Embryonic facial prominence (tissue), 1 donor: ENCODE data around the gene LDHD.

Experiments
- DNase-seq: peaks from one replicate; pipeline ENCODE4 v3.0.0-alpha.2; 2016; ENCODE audit errors: extremely low spot score

Gene LDHD

DNA sequence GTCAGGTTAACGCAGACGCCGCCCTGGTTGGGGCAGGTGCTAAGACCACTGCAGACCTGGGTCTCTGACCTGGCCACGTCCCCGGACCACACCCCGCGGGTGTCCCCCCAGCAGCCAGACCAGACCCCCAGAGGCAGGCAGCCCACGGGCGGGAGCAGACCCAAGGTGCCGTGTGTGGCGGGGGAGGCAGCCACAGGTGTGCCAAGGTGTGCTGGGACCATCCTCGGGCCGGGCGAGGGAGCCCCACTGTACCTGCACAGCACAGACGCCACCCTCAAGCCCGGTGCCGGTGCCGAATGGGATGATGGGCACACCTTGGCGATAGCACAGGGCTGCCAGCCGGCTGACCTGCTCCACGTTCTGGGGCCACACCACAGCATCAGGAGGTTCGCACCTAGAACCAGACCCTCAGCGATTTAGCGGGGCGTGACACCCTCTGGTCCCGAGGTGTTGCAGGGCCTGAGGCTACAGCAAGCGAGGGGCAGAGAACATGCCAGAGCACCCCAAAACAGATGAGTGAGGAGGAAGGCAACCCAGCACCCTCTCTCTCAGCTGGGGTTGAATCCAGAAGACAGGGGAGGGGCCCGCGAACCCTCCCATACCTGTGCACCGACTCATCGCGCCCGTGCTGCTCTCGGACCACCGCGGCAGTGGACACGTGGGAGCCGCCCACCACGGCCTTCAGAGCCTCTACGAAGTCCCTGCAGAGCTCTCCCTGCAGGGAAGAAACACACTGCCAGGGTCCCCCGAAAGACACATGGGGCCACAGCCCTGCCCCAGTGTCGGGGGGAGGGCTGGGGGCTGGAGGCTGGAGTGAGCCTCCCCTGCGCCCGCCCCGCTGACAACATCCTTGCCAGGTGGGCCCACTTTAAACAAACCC lies 1.4 kb downstream of the LDHD start:
- DNase-seq, result no peak

- DNase-seq, result no peak
Measured at GRCh38 chr16:75114179-75114945, 2.2 kb downstream of the LDHD start.

- DNase-seq, result no peak
Measured at GRCh38 chr16:75113541-75114121, 2.9 kb downstream of the LDHD start.

DNA sequence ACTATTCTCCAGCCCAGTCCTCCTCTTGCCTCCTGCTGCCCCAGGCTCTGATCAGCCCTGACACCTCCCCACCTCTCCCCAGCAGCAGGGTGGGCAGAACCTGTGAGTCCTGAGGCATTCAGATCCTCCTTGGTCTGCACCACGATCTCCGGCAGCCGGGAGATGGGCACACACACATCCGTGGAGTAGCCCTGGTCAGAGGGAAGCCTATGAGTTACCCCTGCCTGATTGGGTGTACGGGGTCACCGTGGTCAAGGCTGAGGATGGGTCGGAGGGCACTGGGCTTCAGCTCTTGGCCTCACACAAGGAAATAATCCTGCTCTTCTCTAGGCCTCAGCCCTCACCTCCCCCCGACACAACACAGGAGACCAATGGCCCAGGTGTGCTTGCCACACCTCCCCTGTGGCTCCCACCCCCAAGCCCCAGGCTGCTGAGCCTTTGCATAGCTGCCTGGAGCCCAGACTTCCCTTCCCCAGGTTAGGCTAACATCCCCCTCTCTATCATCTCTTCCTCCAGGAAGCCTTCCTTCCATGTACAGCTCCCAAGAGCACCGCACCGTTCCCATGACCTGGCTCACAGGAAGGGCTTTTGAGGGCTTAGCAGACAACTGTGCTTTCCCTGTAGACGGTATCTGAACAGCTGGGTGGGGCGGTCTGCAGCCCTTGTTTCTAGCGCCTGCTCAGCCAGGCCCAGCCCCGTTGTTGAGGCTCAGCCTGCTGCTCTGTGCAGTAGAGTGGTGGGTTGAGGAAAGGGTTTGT lies 3.7 kb downstream of the LDHD start:
- DNase-seq, result no peak

GRCh38 chr16:75111961-75112733 lies 4.4 kb downstream of the LDHD start:
- no peak for DNase-seq

- no peak for DNase-seq
Measured at GRCh38 chr16:75111514-75111940, 5.1 kb downstream of the LDHD start.

- DNase-seq, result peak; percentile 58
Measured at GRCh38 chr16:75110637-75111513, 5.7 kb downstream of the LDHD start.

- DNase-seq, result no peak
Measured at GRCh38 chr16:75109732-75110243, 6.8 kb downstream of the LDHD start.

- no peak for DNase-seq
Measured at GRCh38 chr16:75108792-75109731, 7.5 kb downstream of the LDHD start.

GRCh38 chr16:75107505-75107904 lies 9.1 kb downstream of the LDHD start:
- DNase-seq, result no peak

DNA sequence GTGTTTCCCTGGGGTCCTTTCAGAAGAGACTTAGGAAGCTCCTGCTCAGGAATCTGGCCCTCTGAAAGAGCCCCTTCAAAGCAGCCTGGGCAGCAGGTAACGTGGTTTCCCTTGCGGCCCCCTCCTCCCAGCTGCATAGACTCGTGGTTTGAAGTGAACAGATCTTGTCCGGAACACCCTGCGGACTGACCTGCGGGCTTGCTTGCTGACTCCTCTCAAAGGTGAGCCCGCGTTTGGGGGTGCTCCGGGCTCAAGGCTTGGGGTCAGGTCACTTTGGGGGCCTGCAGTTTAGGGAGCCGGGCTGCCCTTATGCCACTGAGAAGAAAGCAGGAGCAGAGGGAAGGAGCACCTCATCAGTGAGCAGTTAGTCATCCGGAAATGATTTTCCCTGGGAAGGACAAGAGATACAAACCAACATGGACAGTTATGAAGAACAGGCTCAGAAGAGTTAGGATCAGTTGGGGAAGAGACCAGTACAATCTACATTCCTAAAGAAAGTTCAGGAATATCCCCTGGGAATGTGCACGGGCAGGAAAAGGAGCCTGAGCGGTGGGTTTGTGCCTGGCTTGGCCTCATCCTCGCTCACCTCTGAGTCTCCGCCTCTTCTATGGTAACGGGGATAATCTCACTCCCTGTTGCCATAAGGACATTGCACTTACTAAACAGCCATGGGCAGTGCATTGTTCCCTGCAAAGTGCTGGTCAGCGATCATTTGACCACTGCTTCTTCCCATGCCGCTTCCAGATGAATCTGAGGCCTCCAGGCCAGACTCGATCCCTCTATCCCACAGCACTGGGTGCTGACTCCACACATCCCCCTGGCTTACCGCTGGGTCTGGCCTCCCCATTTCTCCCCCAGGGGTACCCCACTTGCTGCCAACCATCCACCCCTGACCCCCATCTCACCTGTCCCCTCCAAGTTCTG lies 10.0 kb downstream of the LDHD start:
- DNase-seq, result no peak

GRCh38 chr16:75105306-75106061 lies 11.1 kb downstream of the LDHD start:
- DNase-seq, result no peak

DNA sequence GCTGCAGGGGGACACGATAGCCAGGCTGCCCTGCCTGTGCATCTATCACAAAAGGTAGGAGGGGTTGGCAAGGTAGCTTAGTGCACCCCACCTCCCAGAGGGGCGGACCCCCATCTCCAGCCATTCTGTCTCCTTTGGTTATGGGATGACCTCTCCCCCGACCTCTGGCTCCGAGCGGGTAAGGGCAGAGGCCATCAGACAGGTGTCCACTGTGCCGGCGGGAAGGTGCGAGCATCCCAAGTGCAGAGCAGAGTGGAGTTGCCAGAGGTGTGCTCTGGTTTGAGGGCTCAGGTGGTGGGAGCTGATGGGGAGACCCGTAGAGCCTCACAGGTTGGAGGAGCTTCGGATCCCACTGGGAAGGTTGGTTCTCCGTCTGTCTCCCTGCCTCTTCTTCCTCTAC lies 11.7 kb downstream of the LDHD start:
- DNase-seq, result no peak

DNA sequence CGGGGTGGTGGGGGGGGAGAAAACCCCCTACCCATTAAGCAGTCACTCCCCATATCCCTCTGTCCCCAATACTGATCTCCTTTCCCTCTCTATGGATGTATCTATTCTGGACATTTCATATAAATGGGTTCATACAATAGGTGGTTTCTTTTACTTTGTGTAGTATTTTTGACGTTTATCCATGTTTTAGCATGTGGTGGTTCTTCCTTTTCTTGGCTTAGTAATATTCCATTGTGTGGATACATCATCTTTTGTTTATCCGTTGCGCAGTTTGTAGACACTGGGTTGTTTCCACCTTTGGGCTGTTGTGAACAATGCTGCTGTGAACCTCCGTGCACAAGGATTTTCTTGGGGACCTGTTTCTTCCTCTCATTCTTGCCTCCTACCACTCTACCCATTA lies 12.6 kb downstream of the LDHD start:
- DNase-seq, result no peak

DNA sequence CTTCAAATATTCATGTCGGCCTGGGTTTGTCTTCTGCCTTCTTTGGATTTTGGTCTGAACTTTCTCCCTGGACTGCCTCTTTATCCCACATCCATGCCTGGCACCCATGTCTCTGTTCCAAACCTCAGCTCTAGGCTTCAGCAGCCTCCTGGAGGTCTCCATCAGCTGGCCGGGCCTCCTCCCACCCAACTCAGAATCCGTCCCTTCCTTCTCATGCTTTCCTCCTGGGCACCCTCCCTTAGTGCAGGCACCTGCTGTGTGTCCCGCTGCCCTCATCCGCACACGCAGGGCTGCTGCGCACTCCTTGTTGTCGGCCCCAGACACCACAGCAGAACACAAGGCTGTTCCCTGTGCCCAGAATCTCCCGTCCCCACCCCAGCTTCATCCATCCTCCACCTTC lies 14.0 kb downstream of the LDHD start:
- no peak for DNase-seq

GRCh38 chr16:75101635-75102034 lies 14.9 kb downstream of the LDHD start:
- DNase-seq, result no peak

- DNase-seq, result no peak
Measured at GRCh38 chr16:75100603-75100990, 16.0 kb downstream of the LDHD start.
